Measurements from ENCODE around the gene RSPH3.

- TF ChIP-seq CTCF (IDR thresholded peaks at IDR 0.05) (no peak), POLR2A (IDR thresholded peaks at IDR 0.05) (no peak)
These were observed 56.5 kb downstream of the RSPH3 start for GRCh38 chr6:158943380-158944032.
